H9 (cell line): ENCODE measurements around the gene HLA-DRB1. TPM values are rescaled to one million over a fixed set of nuclear protein-coding genes. Genes with fewer than 3 reads are reported as not detected.

Source experiments
- DNase-seq: peaks from one replicate; pipeline ENCODE4 v3.0.0-alpha.2; 2017
- H2AFZ ChIP-seq: one replicate; pipeline ENCODE4 v1.6.1; 2013; ENCODE audit warnings: mild to moderate bottlenecking, low read length, control low read depth, moderate library complexity
- H2AK5ac ChIP-seq: 2 replicates; pipeline ENCODE4 v1.6.1; 2013; ENCODE audit warnings: low read length, control low read depth, mixed read lengths; ENCODE audit not compliant: insufficient read length
- H2BK120ac ChIP-seq: one replicate; pipeline ENCODE4 v1.6.1; 2013; ENCODE audit warnings: low read depth, mild to moderate bottlenecking, low read length, control low read depth, inconsistent platforms; ENCODE audit not compliant: poor library complexity, severe bottlenecking
- H2BK12ac ChIP-seq: 2 replicates; pipeline ENCODE4 v1.6.1; 2013; ENCODE audit warnings: low read length, control low read depth, mixed read lengths, low read depth; ENCODE audit not compliant: insufficient read length
- H2BK15ac ChIP-seq: 2 replicates; pipeline ENCODE4 v1.6.1; 2013; ENCODE audit warnings: low read depth, low read length, control low read depth
- H2BK20ac ChIP-seq: one replicate; pipeline ENCODE4 v1.6.1; 2013; ENCODE audit warnings: low read depth, mild to moderate bottlenecking, low read length, control low read depth, inconsistent platforms; ENCODE audit not compliant: poor library complexity, severe bottlenecking
- H2BK5ac ChIP-seq: 2 replicates; pipeline ENCODE4 v1.6.1; 2013; ENCODE audit warnings: low read length, control low read depth, mixed read lengths; ENCODE audit not compliant: insufficient read length
- H3K14ac ChIP-seq: 2 replicates; pipeline ENCODE4 v1.6.1; 2013; ENCODE audit warnings: low read length, control low read depth; ENCODE audit not compliant: insufficient read depth
- H3K18ac ChIP-seq: 2 replicates; pipeline ENCODE4 v1.6.1; 2013; ENCODE audit warnings: low read depth, mild to moderate bottlenecking, mixed read lengths, low read length, control low read depth; ENCODE audit not compliant: insufficient read length
- H3K23ac ChIP-seq: 2 replicates; pipeline ENCODE4 v1.6.1; 2013; ENCODE audit warnings: low read length, control low read depth, mixed read lengths, low read depth; ENCODE audit not compliant: insufficient read length
- H3K23me2 ChIP-seq: 2 replicates; pipeline ENCODE4 v1.6.1; 2013; ENCODE audit warnings: low read depth, mild to moderate bottlenecking, mixed read lengths, low read length, control low read depth; ENCODE audit not compliant: insufficient read length, poor library complexity, severe bottlenecking
- H3K27ac ChIP-seq: 2 replicates; pipeline ENCODE4 v1.5.1; 2013; ENCODE audit warnings: low read length, control low read depth, mixed read lengths, low read depth; ENCODE audit not compliant: insufficient read length
- H3K27me3 ChIP-seq: 2 replicates; pipeline ENCODE4 v1.6.1; 2013; ENCODE audit warnings: low read length, control low read depth, inconsistent platforms; ENCODE audit not compliant: insufficient read depth
- H3K4ac ChIP-seq: 2 replicates; pipeline ENCODE4 v1.6.1; 2013; ENCODE audit warnings: low read depth, mild to moderate bottlenecking, control low read depth, inconsistent platforms, low read length, moderate library complexity
- H3K4me1 ChIP-seq: 2 replicates; pipeline ENCODE4 v1.6.1; 2013; ENCODE audit warnings: low read length, control low read depth, inconsistent platforms; ENCODE audit not compliant: insufficient read depth
- H3K4me2 ChIP-seq: 2 replicates; pipeline ENCODE4 v1.6.1; 2013; ENCODE audit warnings: low read length, control low read depth, mixed read lengths; ENCODE audit not compliant: insufficient read length, insufficient read depth
- H3K56ac ChIP-seq: 2 replicates; pipeline ENCODE4 v1.6.1; 2013; ENCODE audit warnings: low read depth, mild to moderate bottlenecking, mixed read lengths, low read length, control low read depth; ENCODE audit not compliant: insufficient read length
- H3K79me1 ChIP-seq: 2 replicates; pipeline ENCODE4 v1.6.1; 2013; ENCODE audit warnings: low read depth, mild to moderate bottlenecking, moderate library complexity, low read length, control low read depth, inconsistent platforms; ENCODE audit not compliant: insufficient read depth, poor library complexity, severe bottlenecking
- H3K79me2 ChIP-seq: 2 replicates; pipeline ENCODE4 v1.6.1; 2013; ENCODE audit warnings: low read length, control low read depth, inconsistent platforms; ENCODE audit not compliant: insufficient read depth
- H3K9ac ChIP-seq: 2 replicates; pipeline ENCODE4 v1.6.1; 2013; ENCODE audit warnings: low read length, control low read depth, mixed read lengths; ENCODE audit not compliant: insufficient read length; ENCODE audit errors: extremely low read depth
- H3K9me3 ChIP-seq: one replicate; pipeline ENCODE4 v1.6.1; 2013; ENCODE audit warnings: low read depth, low read length, inconsistent platforms; ENCODE audit not compliant: control insufficient read depth
- H3T11ph ChIP-seq: one replicate; pipeline ENCODE4 v1.6.1; 2013; ENCODE audit warnings: mild to moderate bottlenecking, low read length, control low read depth, inconsistent platforms
- H4K20me1 ChIP-seq: one replicate; pipeline ENCODE4 v1.6.1; 2013; ENCODE audit not compliant: control insufficient read depth, insufficient read length, insufficient read depth
- H4K5ac ChIP-seq: 2 replicates; pipeline ENCODE4 v1.6.1; 2013; ENCODE audit warnings: low read depth, mild to moderate bottlenecking, mixed read lengths, low read length, control low read depth; ENCODE audit not compliant: insufficient read length
- H4K8ac ChIP-seq: replicated peaks from 2 replicates; pipeline ENCODE4 v1.6.1; 2013; ENCODE audit warnings: low read length, control low read depth, mixed read lengths, low read depth; ENCODE audit not compliant: insufficient read length
- H4K91ac ChIP-seq: 2 replicates; pipeline ENCODE4 v1.6.1; 2013; ENCODE audit warnings: low read depth, mild to moderate bottlenecking, moderate library complexity, mixed read lengths, low read length, control low read depth; ENCODE audit not compliant: insufficient read length
- H3K27ac Mint-ChIP-seq, 3 experiments: 2 replicates in 2 of 3; 3 replicates in 1 of 3; pipeline ENCODE4 v1.8.0; 2020 to 2021; ENCODE audit warnings: mixed read lengths in 3 of 3, mild to moderate bottlenecking in 1 of 3, moderate library complexity in 1 of 3
- H3K27me3 Mint-ChIP-seq: 2 replicates; pipeline ENCODE4 v1.8.0; 2021; ENCODE audit warnings: low read depth, mild to moderate bottlenecking, moderate library complexity, mixed read lengths
- H3K36me3 Mint-ChIP-seq, 3 experiments: 2 replicates in 2 of 3; 3 replicates in 1 of 3; pipeline ENCODE4 v1.8.0; 2020 to 2021; ENCODE audit warnings: low read depth in 3 of 3, mixed read lengths in 3 of 3; ENCODE audit not compliant: insufficient read depth in 1 of 3
- H3K4me1 Mint-ChIP-seq, 2 experiments: 2 replicates each; pipeline ENCODE4 v1.8.0; 2020; ENCODE audit warnings: mixed read lengths in 2 of 2
- H3K4me3 Mint-ChIP-seq, 2 experiments: 2 replicates in 1 of 2; 3 replicates in 1 of 2; pipeline ENCODE4 v1.8.0; 2020 to 2021; ENCODE audit warnings: mild to moderate bottlenecking in 2 of 2, mixed read lengths in 2 of 2, moderate library complexity in 1 of 2
- H3K9me3 Mint-ChIP-seq, 2 experiments: 2 replicates in 1 of 2; 3 replicates in 1 of 2; pipeline ENCODE4 v1.8.0; 2020; ENCODE audit warnings: mild to moderate bottlenecking in 2 of 2, mixed read lengths in 2 of 2, moderate library complexity in 1 of 2
- WGBS: extraction: QIAGEN DNeasy Blood & Tissue Kit; methylation state at CpG from one replicate; pipeline ENCODE4 v1.1.7; 2013; ENCODE audit warnings: missing lambda C conversion rate, low lambda C conversion rate, mixed read lengths; ENCODE audit not compliant: insufficient read length; ENCODE audit errors: extremely low coverage; 5-methylcytosine and 5-hydroxymethylcytosine counted together
- total RNA-seq: library from RNA; stranded (reverse); gene quantifications from 2 replicates; pipeline ENCODE4 v1.2.1, GENCODE V29; 2021
- TF ChIP-seq, protein P1 (sequence below): fragments of 200-600 bp; sonication (generic); conservative IDR thresholded peaks from 3 replicates; pipeline ENCODE4 v1.8.0; 2021; ENCODE audit warnings: antibody characterized with exemption, mild to moderate bottlenecking

HLA-DRB1 gene
- total RNA-seq, 1 experiment from 2014 or later = 25.9 TPM

DNA sequence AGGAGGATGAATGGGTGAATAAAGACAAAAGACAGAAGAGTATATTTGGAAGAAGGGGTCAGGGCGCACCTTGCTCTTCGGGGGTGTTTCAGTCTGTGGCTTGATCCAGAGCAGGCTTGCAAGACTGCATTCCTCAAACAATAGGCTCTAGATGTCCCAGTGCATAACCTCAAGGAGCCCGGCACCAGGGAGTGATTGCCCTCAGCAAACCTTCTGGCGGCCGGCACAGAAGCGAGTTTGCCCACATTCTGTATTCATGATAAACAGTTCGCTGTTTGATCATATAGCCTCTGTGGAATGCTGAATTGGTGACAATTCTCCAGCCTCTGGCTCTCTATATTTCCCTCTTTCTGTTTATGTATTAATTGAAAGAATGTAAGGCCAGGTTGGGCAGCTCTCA lies 29.9 kb downstream of the HLA-DRB1 start:
- Histone ChIP-seq H2AK5ac (no peak overlapping the region), H3K4me2 (no peak overlapping the region), H2BK120ac (no peak overlapping the region), H2BK15ac (no peak overlapping the region), H3K23me2 (no peaks in the 10 kb centered on the region), H3T11ph (no peak overlapping the region), H3K27ac (no peak overlapping the region), H2AFZ (no peak overlapping the region), H4K5ac (no peak overlapping the region), H3K9ac (no peak overlapping the region), H3K56ac (no peak overlapping the region), H3K79me1 (no peaks in the 10 kb centered on the region), H4K20me1 (no peaks in the 10 kb centered on the region), H2BK12ac (no peak overlapping the region), H3K18ac (no peak overlapping the region), H3K9me3 (no peaks in the 10 kb centered on the region), H3K27me3 (no peaks in the 10 kb centered on the region), H4K8ac (no peak overlapping the region), H3K23ac (no peak overlapping the region), H4K91ac (no peak overlapping the region), H3K14ac (no peak overlapping the region), H3K4ac (no peak overlapping the region), H2BK20ac (no peak overlapping the region), H3K79me2 (no peaks in the 10 kb centered on the region), H2BK5ac (no peak overlapping the region), H3K4me1 (no peaks in the 10 kb centered on the region)
- no peak for DNase-seq
- Mint-ChIP-seq H3K4me3 (no peak overlapping the region), H3K9me3 (no peaks in the 10 kb centered on the region; a peak in 1 of 5 replicates), H3K36me3 (no peaks in the 10 kb centered on the region), H3K27me3 (peaks cover 10% of the 10 kb centered on the region), H3K27ac (no peak overlapping the region), H3K4me1 (peaks cover 0 to 3% of the 10 kb centered on the region in 2 experiments; a peak in 1 of 4 replicates)
- TF ChIP-seq, protein P1, sequence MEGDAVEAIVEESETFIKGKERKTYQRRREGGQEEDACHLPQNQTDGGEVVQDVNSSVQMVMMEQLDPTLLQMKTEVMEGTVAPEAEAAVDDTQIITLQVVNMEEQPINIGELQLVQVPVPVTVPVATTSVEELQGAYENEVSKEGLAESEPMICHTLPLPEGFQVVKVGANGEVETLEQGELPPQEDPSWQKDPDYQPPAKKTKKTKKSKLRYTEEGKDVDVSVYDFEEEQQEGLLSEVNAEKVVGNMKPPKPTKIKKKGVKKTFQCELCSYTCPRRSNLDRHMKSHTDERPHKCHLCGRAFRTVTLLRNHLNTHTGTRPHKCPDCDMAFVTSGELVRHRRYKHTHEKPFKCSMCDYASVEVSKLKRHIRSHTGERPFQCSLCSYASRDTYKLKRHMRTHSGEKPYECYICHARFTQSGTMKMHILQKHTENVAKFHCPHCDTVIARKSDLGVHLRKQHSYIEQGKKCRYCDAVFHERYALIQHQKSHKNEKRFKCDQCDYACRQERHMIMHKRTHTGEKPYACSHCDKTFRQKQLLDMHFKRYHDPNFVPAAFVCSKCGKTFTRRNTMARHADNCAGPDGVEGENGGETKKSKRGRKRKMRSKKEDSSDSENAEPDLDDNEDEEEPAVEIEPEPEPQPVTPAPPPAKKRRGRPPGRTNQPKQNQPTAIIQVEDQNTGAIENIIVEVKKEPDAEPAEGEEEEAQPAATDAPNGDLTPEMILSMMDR = no peak
- WGBS = no CpG with 5 or more reads among the region's 7 CpGs
